Measurements from ENCODE around the gene TEX2. TPM values are rescaled to one million over a fixed set of nuclear protein-coding genes. Genes with fewer than 3 reads are reported as not detected.

Gene TEX2
- total and polyA plus RNA-seq, 2 donors (not counting 1 experiment from before 2014, with no cell fraction given), result 4.0 to 7.6 TPM

DNA sequence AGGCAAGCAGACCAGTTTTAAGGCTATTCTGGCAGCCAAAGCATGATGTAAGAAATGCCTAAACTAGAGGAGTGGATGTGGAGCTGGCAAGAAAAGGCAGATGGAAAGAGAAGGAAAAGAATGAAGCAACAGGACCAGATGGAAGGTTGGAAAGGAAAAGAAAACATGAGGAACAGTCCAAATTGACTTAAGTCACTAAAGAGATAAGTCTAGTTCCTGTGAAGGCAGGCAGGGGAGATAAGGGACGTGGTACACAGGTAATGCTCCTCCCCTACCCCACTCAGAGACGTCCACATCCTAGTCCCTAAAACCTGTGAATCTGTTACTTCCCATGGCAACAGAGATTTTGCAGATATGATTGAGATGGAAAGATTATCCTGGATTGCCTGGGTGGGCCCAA lies 43.5 kb downstream of the TEX2 start:
- ATAC-seq (ENCODE audit: low read depth) (no peak), DNase-seq (no peak)
- no peaks in the 10 kb centered on the region for H3K79me2 ChIP-seq (ENCODE audit: control insufficient read depth, insufficient read depth, low read length)
- H3K9me3 Mint-ChIP-seq (ENCODE audit: insufficient read depth), result no peaks in the 10 kb centered on the region
- H3K27ac ChIP-seq (ENCODE audit: low read length in 2 of 2), result no peak overlapping the region
- POLR2A ChIA-PET, result no interaction called here
- H3K4me1 Mint-ChIP-seq, result peaks cover 34% of the 10 kb centered on the region
- H3K36me3 ChIP-seq (replicated peaks in 1 of 2; ENCODE audit: control extremely low read depth in 1 of 2, control insufficient read depth in 1 of 2, extremely low read depth in 1 of 2, insufficient read depth in 2 of 2, low read length in 1 of 2), result no peaks in the 10 kb centered on the region
- peaks cover 27 to 31% of the 10 kb centered on the region in 2 donors for H3K4me1 ChIP-seq (ENCODE audit: control insufficient read depth in 2 of 2, insufficient read depth in 2 of 2, low read length in 2 of 2)
- no peak overlapping the region for H3K9ac ChIP-seq (ENCODE audit: low read length)
- H3K4me2 ChIP-seq (replicated peaks; ENCODE audit: low read depth, low read length, poor library complexity, severe bottlenecking), result no peak overlapping the region
- no peak overlapping the region for H3K27ac Mint-ChIP-seq
- H3K27me3 Mint-ChIP-seq, result no peaks in the 10 kb centered on the region
- intact Hi-C loops (cut with micrococcal nuclease), result no loop called here
- no peaks in the 10 kb centered on the region for H4K20me1 ChIP-seq (ENCODE audit: control insufficient read depth, insufficient read depth, low read length, poor library complexity, severe bottlenecking)
- CTCF ChIA-PET, result interaction anchor here (0.6 to 2.0 kb wide), 2 partner anchors 8 to 13 kb away, joined by 3 to 7 read pairs; no protein-coding TSS in a partner anchor
- H3K4me3 Mint-ChIP-seq, result no peak overlapping the region
- H3K27me3 ChIP-seq (replicated peaks in 1 of 4; ENCODE audit: control extremely low read depth in 1 of 4, control insufficient read depth in 3 of 4, insufficient read depth in 4 of 4, low read length in 3 of 4), result no peaks in the 10 kb centered on the region
- TF ChIP-seq, protein P1, sequence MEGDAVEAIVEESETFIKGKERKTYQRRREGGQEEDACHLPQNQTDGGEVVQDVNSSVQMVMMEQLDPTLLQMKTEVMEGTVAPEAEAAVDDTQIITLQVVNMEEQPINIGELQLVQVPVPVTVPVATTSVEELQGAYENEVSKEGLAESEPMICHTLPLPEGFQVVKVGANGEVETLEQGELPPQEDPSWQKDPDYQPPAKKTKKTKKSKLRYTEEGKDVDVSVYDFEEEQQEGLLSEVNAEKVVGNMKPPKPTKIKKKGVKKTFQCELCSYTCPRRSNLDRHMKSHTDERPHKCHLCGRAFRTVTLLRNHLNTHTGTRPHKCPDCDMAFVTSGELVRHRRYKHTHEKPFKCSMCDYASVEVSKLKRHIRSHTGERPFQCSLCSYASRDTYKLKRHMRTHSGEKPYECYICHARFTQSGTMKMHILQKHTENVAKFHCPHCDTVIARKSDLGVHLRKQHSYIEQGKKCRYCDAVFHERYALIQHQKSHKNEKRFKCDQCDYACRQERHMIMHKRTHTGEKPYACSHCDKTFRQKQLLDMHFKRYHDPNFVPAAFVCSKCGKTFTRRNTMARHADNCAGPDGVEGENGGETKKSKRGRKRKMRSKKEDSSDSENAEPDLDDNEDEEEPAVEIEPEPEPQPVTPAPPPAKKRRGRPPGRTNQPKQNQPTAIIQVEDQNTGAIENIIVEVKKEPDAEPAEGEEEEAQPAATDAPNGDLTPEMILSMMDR (IDR thresholded peaks at IDR 0.05), result no peak
- no peak for TF ChIP-seq EZH2 (IDR thresholded peaks at IDR 0.05; ENCODE audit: borderline replicate concordance, insufficient read depth, low read depth, low read length, poor library complexity, severe bottlenecking)
- no CpG with 5 or more reads among the region's 2 CpGs for WGBS (ENCODE audit: insufficient coverage)
- H2AFZ ChIP-seq (ENCODE audit: insufficient read depth, low read depth, low read length, poor library complexity, severe bottlenecking), result no peak overlapping the region
- no peaks in the 10 kb centered on the region for H3K9me3 ChIP-seq (ENCODE audit: control extremely low read depth in 1 of 3, control insufficient read depth in 2 of 3, insufficient read depth in 1 of 3, low read length in 2 of 3)
- no peak overlapping the region for H3K4me3 ChIP-seq (ENCODE audit: control extremely low read depth in 1 of 5, extremely low read depth in 1 of 5, insufficient read depth in 1 of 5, low read depth in 2 of 5, low read length in 4 of 5)

DNA sequence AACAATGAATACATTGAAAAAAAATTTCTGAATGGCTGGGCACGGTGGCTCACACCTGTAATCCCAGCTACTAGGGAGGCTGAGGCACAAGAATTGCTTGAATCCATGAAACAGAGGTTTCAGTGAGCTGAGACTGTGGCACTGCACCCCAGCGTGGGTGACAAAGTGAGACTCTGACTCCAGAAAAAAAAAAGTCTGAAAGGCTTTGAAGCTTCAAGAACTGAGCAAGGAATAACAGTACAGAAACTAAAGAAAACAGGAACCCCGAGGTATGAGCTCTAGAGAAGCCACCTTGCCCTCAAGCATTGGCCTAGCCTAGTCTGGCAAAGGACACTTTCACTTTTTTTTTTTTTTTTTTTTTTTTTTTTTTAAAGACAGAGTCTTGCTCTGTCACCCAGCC lies 45.0 kb downstream of the TEX2 start:
- ChIA-PET POLR2A (interaction anchor here (0.6 to 1.0 kb wide), 4 partner anchors 12 to 189 kb away, joined by 3 to 7 read pairs (median 3); no protein-coding TSS in a partner anchor), CTCF (interaction anchor here (1.1 to 2.0 kb wide), 6 partner anchors 10 to 202 kb away, joined by 3 to 8 read pairs (median 4); no protein-coding TSS in a partner anchor)
- Mint-ChIP-seq H3K27ac (peak overlapping the region; percentile 85), H3K9me3 (ENCODE audit: insufficient read depth) (no peaks in the 10 kb centered on the region), H3K4me3 (peak overlapping the region; percentile 46), H3K27me3 (no peaks in the 10 kb centered on the region), H3K4me1 (peaks cover 34% of the 10 kb centered on the region)
- H3K4me2 ChIP-seq (replicated peaks; ENCODE audit: low read depth, low read length, poor library complexity, severe bottlenecking), result peak overlapping the region; percentile 61
- intact Hi-C loops (cut with micrococcal nuclease), result loop anchor here (1.0 kb wide), 1 partner anchor 45 kb away; the partner anchor contains the start of gene TEX2
- no peaks in the 10 kb centered on the region for H3K27me3 ChIP-seq (replicated peaks in 1 of 4; ENCODE audit: control extremely low read depth in 1 of 4, control insufficient read depth in 3 of 4, insufficient read depth in 4 of 4, low read length in 3 of 4)
- H3K9ac ChIP-seq (ENCODE audit: low read length), result no peak overlapping the region
- H3K79me2 ChIP-seq (ENCODE audit: control insufficient read depth, insufficient read depth, low read length), result no peaks in the 10 kb centered on the region
- H4K20me1 ChIP-seq (ENCODE audit: control insufficient read depth, insufficient read depth, low read length, poor library complexity, severe bottlenecking), result no peaks in the 10 kb centered on the region
- TF ChIP-seq, protein P1 (IDR thresholded peaks at IDR 0.05), result no peak
- no peak for TF ChIP-seq EZH2 (IDR thresholded peaks at IDR 0.05; ENCODE audit: borderline replicate concordance, insufficient read depth, low read depth, low read length, poor library complexity, severe bottlenecking)
- peak overlapping the region; percentile 90 for H2AFZ ChIP-seq (ENCODE audit: insufficient read depth, low read depth, low read length, poor library complexity, severe bottlenecking)
- no peak overlapping the region for H3K4me3 ChIP-seq (ENCODE audit: control extremely low read depth in 1 of 5, extremely low read depth in 1 of 5, insufficient read depth in 1 of 5, low read depth in 2 of 5, low read length in 4 of 5)
- H3K9me3 ChIP-seq (ENCODE audit: control extremely low read depth in 1 of 3, control insufficient read depth in 2 of 3, insufficient read depth in 1 of 3, low read length in 2 of 3), result no peaks in the 10 kb centered on the region
- peak; percentile 84 for ATAC-seq (ENCODE audit: low read depth)
- peaks cover 0 to 6% of the 10 kb centered on the region in 2 experiments for H3K36me3 ChIP-seq (replicated peaks in 1 of 2; ENCODE audit: control extremely low read depth in 1 of 2, control insufficient read depth in 1 of 2, extremely low read depth in 1 of 2, insufficient read depth in 2 of 2, low read length in 1 of 2)
- 31% methylated on average over 3 of the region's 3 CpGs for WGBS (ENCODE audit: insufficient coverage)
- H3K4me1 ChIP-seq (ENCODE audit: control insufficient read depth in 2 of 2, insufficient read depth in 2 of 2, low read length in 2 of 2), result peaks cover 27 to 31% of the 10 kb centered on the region in 2 donors
- DNase-seq, result peak; percentile 82
- peak overlapping the region; percentile 60 to 84 for H3K27ac ChIP-seq (ENCODE audit: low read length in 2 of 2)
